Endothelial cell of umbilical vein (primary cell): ENCODE measurements around the gene ZNF749. TPM values are rescaled to one million over a fixed set of nuclear protein-coding genes. Genes with fewer than 3 reads are reported as not detected.

Source experiments
- BruUV-seq: library from RNA; stranded (reverse); fragments of 400-500 nt; replicated peaks from 2 replicates; lab custom pipeline; 2021; lab: Mats Ljungman, UMichigan
- CTCF ChIA-PET: fragments of 300-600, 350-600 bp; sonication (Branson Sonifier 250); formaldehyde crosslinking; loops from one replicate; lab custom pipeline; 2021; ENCODE audit warnings: antibody characterized with exemption, inconsistent platforms; lab: Charles Lee
- POLR2A ChIA-PET: fragments of 300-600, 350-600 bp; sonication (Branson Sonifier 250); formaldehyde crosslinking; loops from one replicate; lab custom pipeline; 2021; ENCODE audit warnings: antibody characterized with exemption, inconsistent platforms; lab: Charles Lee
- DNase-seq: peaks from one replicate; pipeline ENCODE4 v3.0.0-alpha.2; 2011; ENCODE audit warnings: low read depth, low spot score
- FAIRE-seq: peaks from 2 replicates; lab custom pipeline; 2011; peaks lifted over from hg19 to GRCh38; lab: Jason Lieb, UNC
- H2AFZ ChIP-seq: 2 replicates; pipeline ENCODE4 v1.6.0; 2012; ENCODE audit warnings: low read depth, low read length, control low read depth, inconsistent platforms
- H3K27ac ChIP-seq: 2 replicates; pipeline ENCODE4 v1.5.1; 2011; ENCODE audit warnings: low read depth, mild to moderate bottlenecking, control low read depth, low read length, moderate library complexity; ENCODE audit not compliant: insufficient read depth
- H3K27me3 ChIP-seq, 2 experiments: 2 replicates each; pipeline versions ENCODE4 v1.6.0 to v1.6.1; 2011; ENCODE audit warnings: low read length in 2 of 2, mixed read lengths in 1 of 2; ENCODE audit not compliant: control insufficient read depth in 2 of 2, insufficient read depth in 2 of 2
- H3K36me3 ChIP-seq, 2 experiments: 2 replicates in 1 of 2; 3 replicates in 1 of 2; pipeline ENCODE4 v1.5.1; 2011; ENCODE audit warnings: low read length in 2 of 2, mild to moderate bottlenecking in 1 of 2, moderate library complexity in 1 of 2; ENCODE audit not compliant: control insufficient read depth in 2 of 2, insufficient read depth in 2 of 2; ENCODE audit errors: extremely low read depth in 1 of 2
- H3K4me1 ChIP-seq: 3 replicates; pipeline ENCODE4 v1.5.1; 2011; ENCODE audit warnings: mild to moderate bottlenecking, low read length; ENCODE audit not compliant: control insufficient read depth, insufficient read depth; ENCODE audit errors: extremely low read depth
- H3K4me2 ChIP-seq: 2 replicates; pipeline ENCODE4 v1.6.1; 2011; ENCODE audit warnings: low read length, control low read depth, mixed read lengths; ENCODE audit not compliant: insufficient read depth
- H3K4me3 ChIP-seq, 3 experiments: fragments of 200-600 bp in 1 of 3; sonication (generic), shearing (Covaris generic) in 1 of 3; replicated peaks in 1 of 3; 2 replicates each; pipeline ENCODE4 v1.5.1; 2011 to 2016; ENCODE audit warnings: control low read depth in 3 of 3, low read length in 3 of 3, mild to moderate bottlenecking in 2 of 3, inconsistent platforms in 1 of 3, low read depth in 1 of 3, moderate library complexity in 1 of 3; ENCODE audit not compliant: insufficient read depth in 1 of 3
- H3K79me2 ChIP-seq: 2 replicates; pipeline ENCODE4 v1.6.0; 2012; ENCODE audit warnings: low read length, inconsistent platforms; ENCODE audit not compliant: control insufficient read depth, insufficient read depth
- H3K9ac ChIP-seq: replicated peaks from 2 replicates; pipeline ENCODE3; 2011; ENCODE audit warnings: low read length, control low read depth; ENCODE audit not compliant: insufficient read depth; ENCODE audit errors: extremely low read depth
- H3K9me1 ChIP-seq: replicated peaks from 3 replicates; pipeline ENCODE4 v1.6.0; 2011; ENCODE audit warnings: mild to moderate bottlenecking, low read length; ENCODE audit not compliant: control insufficient read depth, insufficient read depth; ENCODE audit errors: extremely low read depth
- H3K9me3 ChIP-seq: replicated peaks from 2 replicates; pipeline ENCODE4 v1.5.1; 2012; ENCODE audit warnings: low read length, inconsistent platforms; ENCODE audit not compliant: control insufficient read depth, insufficient read depth
- H4K20me1 ChIP-seq: replicated peaks from 2 replicates; pipeline ENCODE3; 2011; ENCODE audit warnings: mild to moderate bottlenecking, low read length; ENCODE audit not compliant: control insufficient read depth, insufficient read depth; ENCODE audit errors: extremely low read depth
- FOS ChIP-seq: IDR thresholded peaks from 2 replicates; pipeline ENCODE4 v1.6.1; 2011; ENCODE audit warnings: mild to moderate bottlenecking, low read length, moderate library complexity, borderline replicate concordance; ENCODE audit not compliant: insufficient read depth
- dilution Hi-C: fragments of 300-500 bp; cut with MboI; formaldehyde crosslinking; loops from one replicate; pipeline ENCODE4 v1.15.0; 2019; ENCODE audit warnings: low sequenced_read_pairs; ENCODE audit not compliant: extremely low pct_ligation_motif_present
- intact Hi-C: fragments of 100-400 bp; cut with micrococcal nuclease; formaldehyde crosslinking; loops from one replicate; pipeline ENCODE4 v1.10.0; 2022
- polyA plus RNA-seq, 4 experiments: library from polyadenylated mRNA; depleted of rRNA in 3 of 4; stranded (reverse) in 3 of 4; unstranded in 1 of 4; fragments of >200 nt; gene quantifications; 2 replicates each; pipeline versions ENCODE4 v1.2.1 to v1.2.3, GENCODE V29; 2011 to 2012; ENCODE audit warnings: missing spikeins in 1 of 4
- total RNA-seq: library from RNA; stranded (reverse); gene quantifications from 2 replicates; pipeline ENCODE4 v1.2.3, GENCODE V29; 2021
- TF ChIP-seq, protein P1 (sequence below), 2 donors: IDR thresholded peaks; 1 replicate in 1 of 2; 2 replicates in 1 of 2; pipeline ENCODE4 v1.5.1; 2011; ENCODE audit warnings: low read length in 2 of 2, mild to moderate bottlenecking in 2 of 2, moderate library complexity in 2 of 2, control low read depth in 1 of 2, inconsistent platforms in 1 of 2, low read depth in 1 of 2; ENCODE audit not compliant: insufficient read depth in 1 of 2; ENCODE audit errors: extremely low read depth in 1 of 2

Gene ZNF749
- total and polyA plus RNA-seq, 2 donors (not counting 3 experiments of a cell fraction or from before 2014, with no cell fraction given) = 8.5 to 11.5 TPM

DNA sequence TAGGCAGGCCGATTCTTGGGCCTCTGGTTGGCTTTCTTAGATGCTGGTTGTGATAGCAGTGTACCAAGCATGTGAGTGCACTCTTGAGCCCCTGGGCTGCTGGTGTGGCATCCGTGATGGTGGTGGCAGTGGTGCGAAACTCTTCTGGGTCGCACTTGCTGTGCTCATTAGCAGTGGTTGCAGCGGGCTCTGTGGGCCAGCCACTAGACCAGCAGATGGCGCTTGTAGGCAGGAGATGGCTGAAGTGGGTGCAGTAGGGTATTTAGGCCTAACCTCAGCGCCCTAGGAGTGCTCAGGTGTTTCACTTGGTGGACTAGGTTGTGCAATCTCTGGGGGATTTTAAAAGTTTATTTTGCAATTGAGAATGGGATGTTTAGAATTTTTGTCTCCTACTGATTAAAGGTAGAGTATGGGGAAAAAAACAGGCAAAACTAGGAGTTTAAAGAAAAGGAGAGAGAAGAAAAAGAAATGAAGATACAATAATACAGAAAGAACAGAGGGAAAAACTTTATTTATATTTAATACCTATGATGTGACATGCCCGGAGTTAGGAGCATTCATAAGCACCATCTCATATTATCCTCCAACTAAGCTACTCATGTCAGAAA lies 28.5 kb upstream of the ZNF749 start:
- Histone ChIP-seq H3K9me1 (no peaks in the 10 kb centered on the region), H2AFZ (no peak overlapping the region), H3K9ac (no peak overlapping the region), H3K4me2 (no peak overlapping the region), H3K27ac (no peak overlapping the region), H4K20me1 (no peaks in the 10 kb centered on the region), H3K4me3 (no peak overlapping the region), H3K36me3 (no peaks in the 10 kb centered on the region), H3K4me1 (peaks cover 4% of the 10 kb centered on the region), H3K9me3 (no peaks in the 10 kb centered on the region), H3K27me3 (no peaks in the 10 kb centered on the region), H3K79me2 (peaks cover 1% of the 10 kb centered on the region)
- ChIA-PET POLR2A (no interaction called here), CTCF (interaction anchor here (0.6 to 1.0 kb wide), 2 partner anchors 29 to 437 kb away, joined by 3 to 6 read pairs; partner anchors contain the start of gene ZNF749)
- DNase-seq = peak; percentile 47
- intact Hi-C loops (loop anchor here (1.0 kb wide), 1 partner anchor 332 kb away; no protein-coding TSS in a partner anchor), dilution Hi-C loops (no loop called here)
- BruUV-seq = no TSS peak
- TF ChIP-seq FOS = no peak
- TF ChIP-seq, protein P1, sequence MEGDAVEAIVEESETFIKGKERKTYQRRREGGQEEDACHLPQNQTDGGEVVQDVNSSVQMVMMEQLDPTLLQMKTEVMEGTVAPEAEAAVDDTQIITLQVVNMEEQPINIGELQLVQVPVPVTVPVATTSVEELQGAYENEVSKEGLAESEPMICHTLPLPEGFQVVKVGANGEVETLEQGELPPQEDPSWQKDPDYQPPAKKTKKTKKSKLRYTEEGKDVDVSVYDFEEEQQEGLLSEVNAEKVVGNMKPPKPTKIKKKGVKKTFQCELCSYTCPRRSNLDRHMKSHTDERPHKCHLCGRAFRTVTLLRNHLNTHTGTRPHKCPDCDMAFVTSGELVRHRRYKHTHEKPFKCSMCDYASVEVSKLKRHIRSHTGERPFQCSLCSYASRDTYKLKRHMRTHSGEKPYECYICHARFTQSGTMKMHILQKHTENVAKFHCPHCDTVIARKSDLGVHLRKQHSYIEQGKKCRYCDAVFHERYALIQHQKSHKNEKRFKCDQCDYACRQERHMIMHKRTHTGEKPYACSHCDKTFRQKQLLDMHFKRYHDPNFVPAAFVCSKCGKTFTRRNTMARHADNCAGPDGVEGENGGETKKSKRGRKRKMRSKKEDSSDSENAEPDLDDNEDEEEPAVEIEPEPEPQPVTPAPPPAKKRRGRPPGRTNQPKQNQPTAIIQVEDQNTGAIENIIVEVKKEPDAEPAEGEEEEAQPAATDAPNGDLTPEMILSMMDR (IDR thresholded peaks at IDR 0.05; ENCODE audit: extremely low read depth in 1 of 2, insufficient read depth in 1 of 2, low read depth in 1 of 2, low read length in 2 of 2) = peak; percentile 55 to 75
- FAIRE-seq = peak; percentile 4
